NCI-H2029 treated with DMSO at 0.1 percent for 48 hours (cell line): ENCODE data around the gene SLC51B.
"Not testable (repeated sequence)": the region's sequence is repeated elsewhere in the genome, so short reads cannot be mapped to it uniquely, and the experiment has no call there.

ENCODE experiments used
- DNase-seq: peaks from one replicate; lab custom pipeline; 2025; lab: John Stamatoyannopoulos, UW

SLC51B gene

DNA sequence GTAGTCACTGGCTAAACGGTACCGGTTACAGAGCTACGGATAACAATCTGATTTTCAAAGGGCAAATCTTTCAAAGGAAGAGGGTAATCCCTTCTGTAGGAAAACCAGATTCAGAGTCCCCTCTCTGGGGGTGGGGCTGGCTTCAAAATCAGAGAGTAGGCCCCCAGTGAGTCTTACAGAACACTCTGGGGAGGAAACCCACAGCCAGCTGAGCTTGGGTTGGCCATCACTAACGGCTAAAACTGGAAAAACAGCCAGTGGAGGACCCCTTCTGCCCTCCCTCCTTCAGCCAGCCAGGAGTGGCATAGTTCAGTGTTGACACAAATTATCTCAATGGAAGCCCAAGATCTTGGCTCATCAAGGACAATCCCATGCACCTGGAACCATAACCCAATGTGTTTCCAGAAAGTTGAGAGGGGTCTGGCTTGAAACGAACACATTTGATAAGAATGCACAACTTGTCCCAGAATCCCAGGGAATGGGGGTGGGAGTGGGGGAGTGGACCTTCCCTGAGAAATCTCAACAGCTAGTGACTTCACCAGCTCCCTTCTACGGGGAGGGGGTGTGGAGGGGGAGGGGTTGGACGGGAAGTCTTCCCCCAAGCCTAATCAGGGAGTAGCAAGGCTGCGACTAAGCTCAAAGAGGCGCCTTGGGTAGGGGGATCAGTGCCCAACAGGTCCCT lies 21.6 kb downstream of the SLC51B start:
- DNase-seq, result no peak

- no peak for DNase-seq
These were observed 22.1 kb downstream of the SLC51B start for GRCh38 chr15:65067317-65067644.

GRCh38 chr15:65067645-65068402 lies 22.6 kb downstream of the SLC51B start, which contains the start of gene RASL12:
Gene RASL12 (minus strand): TSS chr15:65067991. CDS start chr15:65067835, 156 bp downstream.
- DNase-seq, result no peak

DNA sequence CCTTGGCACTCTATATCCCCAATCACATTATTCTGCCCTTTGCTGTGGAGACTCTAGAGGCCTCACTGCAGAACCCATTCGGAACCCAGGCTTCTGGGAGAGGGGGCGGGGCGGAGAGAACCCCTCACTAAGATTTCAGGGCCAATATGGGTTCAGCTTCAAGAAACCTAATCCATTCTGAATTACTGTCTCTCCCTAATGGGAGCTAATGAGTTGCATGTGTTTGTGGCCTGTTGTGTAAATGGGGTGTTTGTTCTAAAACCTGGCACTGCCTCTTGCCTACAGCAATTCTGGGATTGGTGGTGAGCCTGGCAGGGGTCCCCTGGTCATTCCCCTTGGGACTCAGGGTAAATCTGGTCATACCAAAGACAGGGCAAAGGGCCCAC lies 23.2 kb downstream of the SLC51B start:
- no peak for DNase-seq

DNA sequence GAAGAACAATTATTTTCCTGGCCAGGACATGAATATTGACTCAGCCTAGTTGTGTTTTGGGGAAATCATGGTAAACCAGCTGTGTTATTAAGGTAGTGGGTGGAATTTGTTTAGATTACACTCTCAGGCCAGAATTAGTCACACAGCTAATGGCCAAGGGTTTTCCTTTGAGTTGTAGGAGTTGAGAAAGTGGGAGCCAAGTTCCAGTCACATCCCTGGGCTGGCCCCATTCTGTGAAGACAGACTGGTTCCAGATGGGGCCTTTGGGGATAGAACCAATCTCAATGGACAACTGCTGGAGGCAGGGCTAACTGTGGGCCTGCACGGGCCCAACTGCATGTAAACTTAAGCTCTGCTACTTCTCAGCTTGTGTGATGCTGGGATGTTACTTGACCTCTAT lies 24.0 kb downstream of the SLC51B start:
- DNase-seq, result no peak

DNA sequence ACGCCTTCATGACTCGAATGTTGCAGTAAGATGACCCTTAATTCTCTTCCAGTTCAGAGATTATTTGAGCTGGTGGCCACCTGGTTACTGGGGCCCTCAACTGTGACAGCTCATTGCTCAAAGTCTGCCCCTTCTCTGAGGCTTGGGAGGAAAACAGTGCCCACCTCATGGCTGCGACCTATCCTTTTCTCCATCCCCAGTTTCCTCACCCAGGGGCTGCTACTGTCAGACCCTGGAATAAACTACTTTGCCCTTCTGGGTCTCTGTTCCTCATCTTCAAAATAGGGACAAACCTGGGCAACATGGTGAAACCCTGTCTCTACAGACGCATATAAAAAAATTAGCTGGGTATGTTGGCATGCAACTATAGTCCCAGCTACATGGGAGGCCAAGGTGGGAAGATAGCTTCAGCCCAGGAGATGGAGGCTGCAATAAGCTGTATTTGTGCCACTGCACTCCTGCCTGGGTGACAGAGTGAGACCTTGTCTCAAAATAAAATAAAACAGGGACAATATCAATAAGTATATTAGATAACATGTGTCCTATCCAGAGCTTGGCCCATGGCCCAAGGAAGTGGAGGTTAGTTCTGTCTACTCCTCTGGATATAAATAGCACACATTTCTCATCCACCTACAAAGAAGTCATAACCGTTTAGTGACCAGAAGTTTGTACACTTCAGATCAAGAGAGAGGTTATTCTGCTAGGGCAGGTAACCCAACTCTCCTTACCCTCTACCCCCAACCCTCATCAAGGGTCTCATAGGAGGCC lies 24.8 kb downstream of the SLC51B start:
- DNase-seq, result no peak

GRCh38 chr15:65071381-65071811 lies 26.2 kb downstream of the SLC51B start:
- DNase-seq, result no peak

DNA sequence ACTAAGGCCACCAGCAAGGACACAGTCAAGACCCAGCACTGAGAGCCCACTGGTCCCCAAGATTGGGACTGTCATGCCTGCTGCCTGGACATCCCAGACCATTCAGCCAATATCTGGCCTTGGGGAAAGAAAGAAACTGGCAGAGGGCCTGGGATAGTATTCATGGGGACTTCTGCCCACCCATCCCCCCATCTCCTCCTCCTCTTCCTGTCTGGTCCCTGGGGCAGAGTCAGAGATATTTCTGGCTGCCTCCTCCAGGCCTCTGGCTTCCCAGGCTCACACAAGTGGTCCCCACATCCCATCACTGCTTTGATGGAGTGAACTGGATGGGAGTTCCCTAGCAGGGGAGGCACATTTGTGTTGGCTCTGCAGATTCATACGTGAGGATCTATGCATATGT lies 26.8 kb downstream of the SLC51B start:
- DNase-seq, result no peak

- no peak for DNase-seq
These were observed 27.4 kb downstream of the SLC51B start for GRCh38 chr15:65072617-65073016.

GRCh38 chr15:65074946-65075345 lies 29.8 kb downstream of the SLC51B start:
- not testable (repeated sequence) for DNase-seq

- DNase-seq, result not testable (repeated sequence)
These were observed 30.6 kb downstream of the SLC51B start for GRCh38 chr15:65075607-65076395.

- no peak for DNase-seq
These were observed 31.5 kb downstream of the SLC51B start, which contains the start of gene KBTBD13 for GRCh38 chr15:65076486-65077290. Gene KBTBD13 (plus strand): TSS chr15:65076746. CDS start chr15:65076816, 70 bp downstream.

- DNase-seq, result no peak
These were observed 32.2 kb downstream of the SLC51B start for GRCh38 chr15:65077291-65077980.

DNA sequence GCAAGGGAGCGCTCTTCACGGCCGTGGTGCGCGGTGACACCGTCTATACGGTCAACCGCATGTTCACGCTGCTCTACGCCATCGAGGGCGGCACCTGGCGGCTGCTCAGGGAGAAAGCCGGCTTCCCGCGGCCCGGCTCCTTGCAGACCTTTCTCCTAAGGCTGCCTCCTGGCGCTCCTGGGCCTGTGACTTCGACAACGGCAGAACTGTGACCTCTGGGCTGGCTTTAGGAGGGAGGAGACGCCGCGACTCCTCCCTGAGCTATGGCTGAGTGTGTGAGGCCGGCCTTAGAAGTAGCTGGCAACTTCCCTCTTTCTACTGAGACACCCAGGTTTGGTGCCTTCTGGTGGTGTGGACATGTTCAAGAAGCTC lies 32.8 kb downstream of the SLC51B start:
- no peak for DNase-seq

DNA sequence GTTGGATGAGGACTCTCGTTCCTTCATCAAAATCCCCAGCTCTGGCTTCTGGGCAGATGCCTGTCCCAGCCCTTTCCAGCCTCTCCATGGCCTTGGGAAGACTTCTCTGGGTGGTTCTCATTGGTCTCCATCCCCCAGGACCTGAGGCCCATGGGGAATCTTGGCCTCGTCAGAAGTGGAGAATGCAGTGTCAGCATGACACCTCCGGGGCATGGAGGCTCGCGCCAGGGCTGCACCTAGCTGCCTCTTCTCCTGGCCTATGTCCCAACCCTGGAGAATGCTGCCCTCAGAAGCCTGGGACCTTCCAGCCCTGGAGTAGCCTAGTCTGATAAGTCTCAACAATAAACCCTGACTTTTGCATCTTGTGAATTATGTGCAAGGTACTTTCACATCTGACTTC lies 34.4 kb downstream of the SLC51B start:
- DNase-seq, result no peak

DNA sequence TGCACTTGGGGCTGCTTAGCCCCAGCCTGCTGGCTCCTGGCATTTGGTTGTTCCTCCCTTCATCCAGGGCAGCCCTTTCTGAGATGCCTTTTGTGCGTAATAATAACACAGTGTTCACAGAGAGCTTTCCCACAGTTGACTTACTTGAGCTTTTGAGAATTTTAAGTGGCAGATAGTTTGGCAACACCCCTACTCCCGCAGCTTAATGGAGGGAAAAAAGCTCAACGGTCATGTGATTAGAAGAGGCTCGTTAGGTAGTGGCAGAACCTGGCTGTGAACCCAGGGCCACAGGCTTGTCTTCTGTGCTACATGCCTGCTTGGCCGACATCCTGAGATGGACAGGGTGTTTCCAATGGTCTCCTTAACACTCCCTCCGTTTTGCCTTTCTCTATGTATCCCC lies 36.1 kb downstream of the SLC51B start:
- no peak for DNase-seq

GRCh38 chr15:65081758-65082157 lies 36.6 kb downstream of the SLC51B start:
- no peak for DNase-seq

DNA sequence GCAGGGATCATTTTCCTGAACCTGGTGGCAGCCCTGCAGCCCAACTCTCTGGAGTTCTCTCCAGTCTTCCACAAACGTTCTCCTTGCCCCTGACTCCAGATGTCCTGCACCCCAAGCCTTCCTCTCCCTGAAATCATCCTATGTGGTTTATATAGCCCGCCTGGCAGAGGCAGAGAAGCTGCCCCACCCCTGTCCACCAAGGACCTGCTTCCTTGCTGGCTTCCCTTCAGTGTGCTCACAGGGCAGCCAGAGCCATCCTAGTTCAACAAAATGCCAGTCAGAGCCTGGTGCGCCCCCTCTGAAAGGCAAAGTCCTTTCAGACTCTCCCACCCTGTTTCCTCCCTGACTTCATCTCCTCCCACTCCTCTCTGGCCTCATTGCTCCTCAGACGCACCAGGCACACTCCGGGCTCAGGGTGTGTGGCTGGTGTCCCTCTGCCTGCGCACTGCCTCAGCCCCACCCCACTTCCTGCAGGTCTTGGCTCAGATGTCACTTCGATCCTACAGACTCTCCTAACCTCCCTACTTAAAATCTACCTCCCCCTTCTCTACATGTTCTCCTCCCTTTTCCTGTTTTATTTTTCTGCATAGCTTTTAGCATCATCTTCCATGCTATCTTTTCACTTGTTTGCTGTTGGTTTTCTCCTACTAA lies 37.2 kb downstream of the SLC51B start:
- DNase-seq, result no peak

DNA sequence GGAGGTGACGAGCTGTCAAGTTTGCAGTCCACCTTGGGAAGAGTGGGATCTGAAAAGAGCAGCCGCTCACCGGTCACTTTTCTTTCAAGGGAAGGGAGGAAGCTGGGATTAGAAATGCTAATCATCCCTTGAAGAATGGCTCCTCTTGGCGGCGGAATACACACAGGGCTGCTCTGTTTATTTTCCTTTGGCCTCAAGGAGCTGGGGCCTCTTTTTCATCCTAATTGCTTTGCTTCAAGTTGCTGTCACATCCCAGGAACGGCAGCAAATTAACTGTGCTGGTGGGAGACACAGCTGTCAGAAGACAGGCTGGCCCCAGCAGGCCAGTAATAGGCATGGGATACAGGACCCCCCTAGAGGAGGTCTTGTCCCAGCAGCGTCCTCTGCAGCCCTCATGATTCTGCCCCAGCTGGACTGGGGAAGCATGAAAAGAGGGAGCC lies 38.1 kb downstream of the SLC51B start:
- DNase-seq, result no peak
